ENCODE data around the gene ANXA11. TPM values are rescaled to one million over a fixed set of nuclear protein-coding genes. Genes with fewer than 3 reads are reported as not detected.

Gene ANXA11
- total and polyA plus RNA-seq, 2 of the 4 experiments (the other 2 are of a cell fraction) = 39.4 to 109 TPM

DNA sequence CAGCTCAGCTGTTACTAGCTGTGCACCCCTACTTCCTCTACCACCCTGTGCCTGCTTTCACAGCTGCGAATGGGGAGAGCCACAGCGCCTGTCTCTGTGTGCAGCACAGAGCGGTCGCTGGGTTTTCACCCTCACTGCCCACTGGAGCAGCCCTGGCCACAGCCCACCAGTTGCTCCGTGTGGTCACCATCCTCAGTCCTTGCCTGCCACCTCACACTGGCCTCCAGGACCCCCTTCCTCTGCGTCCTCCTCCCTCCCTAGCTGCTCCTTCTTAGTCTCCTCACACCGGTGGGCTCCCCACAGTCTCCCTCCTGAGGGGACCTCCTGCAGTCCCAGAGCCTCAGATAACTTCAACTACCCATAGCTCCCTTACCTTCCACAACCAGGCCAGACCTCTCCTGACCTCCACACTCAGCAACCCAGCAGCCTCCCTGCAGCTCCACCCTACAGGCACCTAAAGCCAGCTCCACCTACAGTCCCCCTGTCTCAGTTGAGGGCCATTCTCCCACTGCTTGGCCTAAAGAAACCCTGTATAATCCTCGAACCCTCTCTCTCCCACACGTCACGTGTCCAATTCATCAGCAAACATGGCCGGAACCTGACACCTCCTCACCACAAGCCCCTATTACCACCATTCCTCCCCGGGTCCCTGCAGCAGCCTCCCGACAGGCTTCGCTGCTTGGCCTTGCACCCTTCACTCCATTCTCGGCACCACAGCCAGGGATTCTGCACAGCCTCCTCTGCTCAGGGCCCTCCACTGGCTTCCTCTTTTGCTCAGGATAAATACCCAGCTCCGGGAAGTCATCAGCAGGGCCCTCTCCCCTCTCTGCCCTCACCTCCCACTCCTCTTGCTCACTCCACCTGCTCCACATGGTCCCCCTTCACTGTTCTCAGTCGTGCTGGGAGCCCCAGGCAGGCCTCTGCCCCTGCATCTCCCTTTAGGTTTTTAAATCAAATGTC lies 44.7 kb downstream of the ANXA11 start:
- H3K14ac ChIP-seq (replicated peaks; ENCODE audit: low read depth, low read length) = no peak overlapping the region; the same call in 1 of the 2 replicates
- H4K20me1 ChIP-seq (ENCODE audit: insufficient read depth, low read length) = peaks cover 13% of the 10 kb centered on the region
- no peak overlapping the region; the same call in 2 of the 3 replicates for H2BK15ac ChIP-seq (ENCODE audit: low read depth, low read length)
- peaks cover 64% of the 10 kb centered on the region for H3K9me1 ChIP-seq (ENCODE audit: insufficient read depth, low read length)
- POLR2A ChIA-PET (ENCODE audit: unreplicated experiment) = no interaction called here
- CTCF ChIA-PET = interaction anchor here (1.1 kb wide), 1 partner anchor 43 kb away, joined by 4 read pairs; no protein-coding TSS in a partner anchor
- H3K9ac ChIP-seq (ENCODE audit: low read depth, low read length) = no peak overlapping the region
- H3K18ac ChIP-seq (ENCODE audit: low read depth, low read length) = no peak overlapping the region
- H3K4me2 ChIP-seq (ENCODE audit: low read depth, low read length) = no peak overlapping the region
- no peak for DNase-seq
- peak overlapping the region; percentile 38 for H3K4ac ChIP-seq (ENCODE audit: low read depth, low read length)
- H3K4me3 ChIP-seq (ENCODE audit: insufficient read depth, low read depth, low read length) = no peak overlapping the region
- peak overlapping the region; percentile 95; the same call in 1 of the 2 replicates for H2BK120ac ChIP-seq (ENCODE audit: low read depth, low read length)
- H3K9me3 ChIP-seq (ENCODE audit: control insufficient read depth, insufficient read depth, low read length) = no peaks in the 10 kb centered on the region
- no peak for TF ChIP-seq FOS (IDR thresholded peaks at IDR 0.05; ENCODE audit: low read depth, low read length)
- no peak for TF ChIP-seq SMC3 (IDR thresholded peaks at IDR 0.05; ENCODE audit: low read depth, low read length)
- no peak for TF ChIP-seq RFX5 (IDR thresholded peaks at IDR 0.05; ENCODE audit: low read depth, low read length)
- TF ChIP-seq BHLHE40 (IDR thresholded peaks at IDR 0.05; ENCODE audit: low read depth, low read length) = no peak
- TF ChIP-seq USF2 (IDR thresholded peaks at IDR 0.05; ENCODE audit: low read depth, low read length) = no peak
- TF ChIP-seq, protein P1, sequence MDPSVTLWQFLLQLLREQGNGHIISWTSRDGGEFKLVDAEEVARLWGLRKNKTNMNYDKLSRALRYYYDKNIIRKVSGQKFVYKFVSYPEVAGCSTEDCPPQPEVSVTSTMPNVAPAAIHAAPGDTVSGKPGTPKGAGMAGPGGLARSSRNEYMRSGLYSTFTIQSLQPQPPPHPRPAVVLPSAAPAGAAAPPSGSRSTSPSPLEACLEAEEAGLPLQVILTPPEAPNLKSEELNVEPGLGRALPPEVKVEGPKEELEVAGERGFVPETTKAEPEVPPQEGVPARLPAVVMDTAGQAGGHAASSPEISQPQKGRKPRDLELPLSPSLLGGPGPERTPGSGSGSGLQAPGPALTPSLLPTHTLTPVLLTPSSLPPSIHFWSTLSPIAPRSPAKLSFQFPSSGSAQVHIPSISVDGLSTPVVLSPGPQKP (IDR thresholded peaks at IDR 0.05; ENCODE audit: borderline replicate concordance, low read depth, low read length) = no peak
- TF ChIP-seq NFE2L2 (IDR thresholded peaks at IDR 0.05; ENCODE audit: low read depth, low read length) = no peak
- no peak for TF ChIP-seq MAZ (IDR thresholded peaks at IDR 0.05; ENCODE audit: borderline replicate concordance, low read depth, low read length)
- no peak for TF ChIP-seq POLR2A (IDR thresholded peaks at IDR 0.05; ENCODE audit: low read depth, low read length)
- TF ChIP-seq CTCF (conservative IDR thresholded peaks at IDR 0.05; ENCODE audit: low read depth, low read length) = no peak
- no peak for TF ChIP-seq CEBPB (IDR thresholded peaks at IDR 0.05; ENCODE audit: low read depth, low read length)
- TF ChIP-seq MXI1 (IDR thresholded peaks at IDR 0.05; ENCODE audit: borderline replicate concordance, low read depth, low read length) = no peak
- no peak for TF ChIP-seq RAD21 (IDR thresholded peaks at IDR 0.05; ENCODE audit: low read length)
- H3K56ac ChIP-seq (ENCODE audit: extremely low read depth, insufficient read depth, low read length) = no peak overlapping the region
- H3K27ac ChIP-seq (ENCODE audit: insufficient read depth, low read length) = no peak overlapping the region
- dilution Hi-C loops (cut with HindIII; ENCODE audit: low sequenced_read_pairs, unreplicated experiment) (no loop called here), intact Hi-C loops (cut with micrococcal nuclease) (no loop called here), in situ Hi-C loops (cut with MboI; ENCODE audit: low sequenced_read_pairs) (loop anchor here (25.0 kb wide), 1 partner anchor 302 kb away; the partner anchor contains the start of gene TSPAN14)
- peak overlapping the region; percentile 22; the same call in 1 of the 2 replicates for H3K23ac ChIP-seq (ENCODE audit: low read depth, low read length)
- no TSS peak for BruUV-seq (replicated peaks)
- H2BK20ac ChIP-seq (ENCODE audit: low read depth, low read length) = no peak overlapping the region
- H2AFZ ChIP-seq (replicated peaks; ENCODE audit: low read length, poor library complexity) = no peak overlapping the region
- H2AK9ac ChIP-seq (replicated peaks; ENCODE audit: low read depth, low read length, poor library complexity) = peak overlapping the region; percentile 37
- no peaks in the 10 kb centered on the region for H3K27me3 ChIP-seq (ENCODE audit: control insufficient read depth, insufficient read depth, low read length)
- peaks cover 64% of the 10 kb centered on the region for H3K36me3 ChIP-seq (ENCODE audit: control insufficient read depth, insufficient read depth, low read length)
- H3K4me1 ChIP-seq (ENCODE audit: control insufficient read depth, insufficient read depth, low read length) = peaks cover 54% of the 10 kb centered on the region
- no peak overlapping the region for H4K8ac ChIP-seq (ENCODE audit: low read depth in 2 of 2, low read length in 2 of 2)
- peak overlapping the region; percentile 34 for H4K91ac ChIP-seq (ENCODE audit: insufficient read depth, low read depth, low read length)
- H3K79me1 ChIP-seq (ENCODE audit: low read depth in 1 of 2, low read length in 2 of 2) = peaks cover 31 to 85% of the 10 kb centered on the region in 2 experiments
- H4K5ac ChIP-seq (ENCODE audit: low read depth, low read length) = no peak overlapping the region
- WGBS, 2 experiments (ENCODE audit: extremely low coverage in 2 of 2, insufficient read length in 1 of 2) = 92% methylated on average over 12 of the region's 17 CpGs; no CpG with 5 or more reads in 1 of the 2 experiments
- peak overlapping the region; percentile 74 for H2AK5ac ChIP-seq (ENCODE audit: low read depth, low read length)
- no peak for ATAC-seq (ENCODE audit: low read depth)
- no peak overlapping the region for H2BK5ac ChIP-seq (ENCODE audit: low read depth, low read length, poor library complexity, severe bottlenecking)
